K562 (cell line): ENCODE data around the gene PABPC1L. TPM values are rescaled to one million over a fixed set of nuclear protein-coding genes. Genes with fewer than 3 reads are reported as not detected.

ENCODE experiments used
- ATF4 ChIP-seq: fragments of 450-650 bp; formaldehyde crosslinking; IDR thresholded peaks from 2 replicates; pipeline ENCODE4 v1.4.0; 2022; ENCODE audit warnings: mild to moderate bottlenecking, moderate library complexity
- CCNT2 ChIP-seq: IDR thresholded peaks from 2 replicates; pipeline ENCODE4 v1.6.1; 2011; ENCODE audit warnings: borderline replicate concordance, low read depth, mild to moderate bottlenecking, moderate library complexity, mixed read lengths, low read length; ENCODE audit not compliant: insufficient read length; ENCODE audit errors: extremely low read depth
- DACH1 ChIP-seq: fragments of 450-650 bp; IDR thresholded peaks from 2 replicates; pipeline ENCODE4 v1.6.1; 2018; ENCODE audit not compliant: partially characterized antibody
- ETV1 ChIP-seq: fragments of 450-650 bp; conservative IDR thresholded peaks from 2 replicates; pipeline ENCODE4 v1.6.1; 2016; ENCODE audit warnings: missing genetic modification characterization, control low read depth, low read depth, missing compliant biosample characterization
- HNRNPL ChIP-seq: fragments of 200-400 bp; formaldehyde crosslinking; IDR thresholded peaks from 2 replicates; pipeline ENCODE4 v1.6.1; 2017; ENCODE audit warnings: low read depth, mild to moderate bottlenecking, low read length
- PCBP1 ChIP-seq: fragments of 200-400 bp; formaldehyde crosslinking; IDR thresholded peaks from 2 replicates; pipeline ENCODE4 v1.6.1; 2018; ENCODE audit warnings: mild to moderate bottlenecking, low read depth, low read length; ENCODE audit not compliant: poor library complexity, severe bottlenecking
- RBFOX2 ChIP-seq: fragments of 200-400 bp; formaldehyde crosslinking; IDR thresholded peaks from 2 replicates; pipeline ENCODE4 v1.6.1; 2017; ENCODE audit warnings: low read depth, mild to moderate bottlenecking, low read length, moderate library complexity
- TGIF2 ChIP-seq: sonication (generic); formaldehyde crosslinking; IDR thresholded peaks from 2 replicates; pipeline ENCODE4 v1.8.1; 2022; ENCODE audit warnings: mild to moderate bottlenecking, missing genetic modification reagents, moderate library complexity
- THAP12 ChIP-seq: fragments of 250-450 bp; sonication (Bioruptor Pico); IDR thresholded peaks from 2 replicates; pipeline ENCODE4 v1.9.0; 2021; ENCODE audit warnings: mild to moderate bottlenecking, inconsistent platforms
- XRCC4 ChIP-seq: IDR thresholded peaks from one replicate; pipeline ENCODE4 v1.6.1; 2011; ENCODE audit not compliant: insufficient read depth, insufficient read length; ENCODE audit errors: extremely low read depth
- ZBTB40 ChIP-seq, 2 experiments: fragments of 450-650 bp in 1 of 2; sonication (generic) in 1 of 2; formaldehyde crosslinking in 1 of 2; IDR thresholded peaks; 2 replicates each; pipeline versions ENCODE4 v1.7.1 to v1.9.0; 2016 to 2022; ENCODE audit warnings: inconsistent platforms in 1 of 2, mild to moderate bottlenecking in 1 of 2, missing genetic modification reagents in 1 of 2
- ZFP36 ChIP-seq: fragments of 150-350 bp; IDR thresholded peaks from 2 replicates; pipeline ENCODE4 v1.6.1; 2018; ENCODE audit warnings: low read length, low read depth; ENCODE audit not compliant: partially characterized antibody
- polyA plus RNA-seq, 8 experiments: library from polyadenylated mRNA; depleted of rRNA in 4 of 8; stranded (reverse) in 5 of 8; unstranded in 3 of 8; fragments of >200 nt; fragmentation: Nextera tagmentation in 2 of 8; fragmentation: Illumina TruSeq in 1 of 8; extraction: Ambion mirVana in 2 of 8; extraction: Trizol in 1 of 8; gene quantifications; 2 replicates each; pipeline versions ENCODE4 v1.2.1 to v1.2.3, GENCODE V29; 2011 to 2014; ENCODE audit warnings: inconsistent platforms in 1 of 8, missing spikeins in 1 of 8
- total RNA-seq, 7 experiments: library from RNA; depleted of rRNA in 6 of 7; stranded (reverse); fragments of >200 nt in 6 of 7; fragmentation: Illumina TruSeq in 2 of 7; extraction: Trizol in 2 of 7; gene quantifications; 2 replicates each; pipeline versions ENCODE4 v1.2.1 to v1.2.3, GENCODE V29; 2011 to 2021; ENCODE audit warnings: low replicate concordance in 1 of 7

PABPC1L gene
- total and polyA plus RNA-seq, 9 of the 15 experiments (the other 6 are each of a cell fraction or from before 2014, with no cell fraction given), result 6.0 to 90.3 (median 15.8) TPM

- no peak for TF ChIP-seq ZBTB40 (IDR thresholded peaks at IDR 0.05)
- TF ChIP-seq ZBTB40 (CRISPR knock-in tag; IDR thresholded peaks at IDR 0.05), result no peak
- peak; percentile 32 for TF ChIP-seq ETV1 (tag)
- TF ChIP-seq ZFP36, result no peak
- no peak for TF ChIP-seq HNRNPL
- no peak for TF ChIP-seq ATF4 (CRISPR knock-in tag)
- no peak for TF ChIP-seq PCBP1
- no peak for TF ChIP-seq XRCC4
- TF ChIP-seq TGIF2 (CRISPR knock-in tag), result no peak
- peak; percentile 69 for TF ChIP-seq CCNT2
- peak; percentile 95 for TF ChIP-seq RBFOX2
- no peak for TF ChIP-seq DACH1
- TF ChIP-seq THAP12, result 0 out of 2 replicates have a peak, but pooled peaks have one; percentile 43
Measured at GRCh38 chr20:44960103-44960852, 50.4 kb downstream of the PABPC1L start, which contains the start of gene TOMM34 (continued).
